Ishikawa (cell line): Measurements from ENCODE around the gene OTULINL.

Experiments
- CEBPB ChIP-seq: IDR thresholded peaks from 2 replicates; pipeline ENCODE4 v1.6.1; 2012
- CREB1 ChIP-seq: IDR thresholded peaks from 2 replicates; pipeline ENCODE4 v1.6.1; 2012; ENCODE audit warnings: low read depth
- EGR1 ChIP-seq: IDR thresholded peaks from 2 replicates; pipeline ENCODE4 v1.6.1; 2012
- EP300 ChIP-seq: IDR thresholded peaks from 2 replicates; pipeline ENCODE4 v1.6.1; 2012; ENCODE audit warnings: borderline replicate concordance
- FOXM1 ChIP-seq: IDR thresholded peaks from 2 replicates; pipeline ENCODE4 v1.6.1; 2012; ENCODE audit warnings: low read depth, borderline replicate concordance
- RAD21 ChIP-seq: IDR thresholded peaks from 2 replicates; pipeline ENCODE4 v1.6.1; 2012; ENCODE audit warnings: low read depth
- TAF1 ChIP-seq: IDR thresholded peaks from 2 replicates; pipeline ENCODE4 v1.6.1; 2012; ENCODE audit warnings: low read depth, mild to moderate bottlenecking
- TCF12 ChIP-seq: IDR thresholded peaks from 2 replicates; pipeline ENCODE4 v1.6.1; 2012; ENCODE audit warnings: low read depth
- TF ChIP-seq, protein P1 (sequence below): IDR thresholded peaks from 2 replicates; pipeline ENCODE4 v1.6.1; 2012
- TF ChIP-seq, protein P2 (sequence below): IDR thresholded peaks from 2 replicates; pipeline ENCODE4 v1.6.1; 2012
- TF ChIP-seq, protein P3 (sequence below): IDR thresholded peaks from 2 replicates; pipeline ENCODE4 v1.6.1; 2012; ENCODE audit warnings: low read depth, mild to moderate bottlenecking

DNA sequence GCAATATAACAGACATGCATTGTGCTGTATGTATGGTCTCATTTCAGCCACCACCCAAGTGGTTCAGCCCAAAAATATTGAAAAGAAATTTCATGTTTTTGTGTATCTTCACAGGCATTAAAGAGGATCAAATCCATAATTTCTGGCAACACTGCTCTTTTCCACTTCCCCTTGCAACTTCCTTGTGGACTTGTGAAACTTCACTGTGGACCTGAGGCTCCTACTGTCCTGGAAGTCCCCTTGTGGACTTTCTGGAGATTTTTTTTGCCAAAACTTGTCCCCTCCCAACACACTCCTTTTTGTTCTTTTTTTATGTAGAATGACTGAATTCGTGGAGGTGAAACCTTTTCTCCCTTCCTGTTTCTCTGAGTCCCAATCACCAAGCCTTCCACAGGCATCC is 14.3 kb downstream of the OTULINL start:
- TF ChIP-seq EGR1 (no peak), EP300 (no peak), TAF1 (no peak), FOXM1 (no peak), RAD21 (no peak), CREB1 (no peak), TCF12 (no peak), CEBPB (no peak)
- TF ChIP-seq, protein P1, sequence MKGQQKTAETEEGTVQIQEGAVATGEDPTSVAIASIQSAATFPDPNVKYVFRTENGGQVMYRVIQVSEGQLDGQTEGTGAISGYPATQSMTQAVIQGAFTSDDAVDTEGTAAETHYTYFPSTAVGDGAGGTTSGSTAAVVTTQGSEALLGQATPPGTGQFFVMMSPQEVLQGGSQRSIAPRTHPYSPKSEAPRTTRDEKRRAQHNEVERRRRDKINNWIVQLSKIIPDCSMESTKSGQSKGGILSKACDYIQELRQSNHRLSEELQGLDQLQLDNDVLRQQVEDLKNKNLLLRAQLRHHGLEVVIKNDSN: no peak
- TF ChIP-seq, protein P2, sequence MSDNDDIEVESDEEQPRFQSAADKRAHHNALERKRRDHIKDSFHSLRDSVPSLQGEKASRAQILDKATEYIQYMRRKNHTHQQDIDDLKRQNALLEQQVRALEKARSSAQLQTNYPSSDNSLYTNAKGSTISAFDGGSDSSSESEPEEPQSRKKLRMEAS: no peak
- TF ChIP-seq, protein P3, sequence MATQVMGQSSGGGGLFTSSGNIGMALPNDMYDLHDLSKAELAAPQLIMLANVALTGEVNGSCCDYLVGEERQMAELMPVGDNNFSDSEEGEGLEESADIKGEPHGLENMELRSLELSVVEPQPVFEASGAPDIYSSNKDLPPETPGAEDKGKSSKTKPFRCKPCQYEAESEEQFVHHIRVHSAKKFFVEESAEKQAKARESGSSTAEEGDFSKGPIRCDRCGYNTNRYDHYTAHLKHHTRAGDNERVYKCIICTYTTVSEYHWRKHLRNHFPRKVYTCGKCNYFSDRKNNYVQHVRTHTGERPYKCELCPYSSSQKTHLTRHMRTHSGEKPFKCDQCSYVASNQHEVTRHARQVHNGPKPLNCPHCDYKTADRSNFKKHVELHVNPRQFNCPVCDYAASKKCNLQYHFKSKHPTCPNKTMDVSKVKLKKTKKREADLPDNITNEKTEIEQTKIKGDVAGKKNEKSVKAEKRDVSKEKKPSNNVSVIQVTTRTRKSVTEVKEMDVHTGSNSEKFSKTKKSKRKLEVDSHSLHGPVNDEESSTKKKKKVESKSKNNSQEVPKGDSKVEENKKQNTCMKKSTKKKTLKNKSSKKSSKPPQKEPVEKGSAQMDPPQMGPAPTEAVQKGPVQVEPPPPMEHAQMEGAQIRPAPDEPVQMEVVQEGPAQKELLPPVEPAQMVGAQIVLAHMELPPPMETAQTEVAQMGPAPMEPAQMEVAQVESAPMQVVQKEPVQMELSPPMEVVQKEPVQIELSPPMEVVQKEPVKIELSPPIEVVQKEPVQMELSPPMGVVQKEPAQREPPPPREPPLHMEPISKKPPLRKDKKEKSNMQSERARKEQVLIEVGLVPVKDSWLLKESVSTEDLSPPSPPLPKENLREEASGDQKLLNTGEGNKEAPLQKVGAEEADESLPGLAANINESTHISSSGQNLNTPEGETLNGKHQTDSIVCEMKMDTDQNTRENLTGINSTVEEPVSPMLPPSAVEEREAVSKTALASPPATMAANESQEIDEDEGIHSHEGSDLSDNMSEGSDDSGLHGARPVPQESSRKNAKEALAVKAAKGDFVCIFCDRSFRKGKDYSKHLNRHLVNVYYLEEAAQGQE: no peak
